K562 (cell line): ENCODE results near the gene RBPJL. TPM values are rescaled to one million over a fixed set of nuclear protein-coding genes. Genes with fewer than 3 reads are reported as not detected.

Source experiments
- ATAC-seq: fragments of 200-7000 bp; cut with Tn5 transposase; 3 replicates; pipeline ENCODE4 v1.9.1; 2020; ENCODE audit warnings: moderate library complexity
- BruUV-seq: library from RNA; stranded (reverse); fragments of 400-500 nt; replicated peaks from 2 replicates; lab custom pipeline; 2021; lab: Mats Ljungman, UMichigan
- CTCF ChIA-PET: fragments of 300-600 bp; formaldehyde crosslinking; extraction: SDS; loops from one replicate; lab custom pipeline; 2021; ENCODE audit warnings: low intra/inter-chr PET ratio; lab: Yijun Ruan, JAX
- POLR2A ChIA-PET: fragments of 300-600, 350-650 bp; sonication (Branson Sonifier 250); formaldehyde crosslinking; extraction: SDS; loops from one replicate; lab custom pipeline; 2021; ENCODE audit warnings: antibody characterized with exemption, inconsistent platforms; lab: Yijun Ruan, JAX
- DNase-seq, 4 experiments: peaks; one replicate each; pipeline versions ENCODE4 v3.0.0 to v3.0.0-alpha.2; 2011 to 2018; ENCODE audit warnings: low spot score in 3 of 4, mixed read lengths in 3 of 4; ENCODE audit errors: extremely low read depth in 1 of 4
- FAIRE-seq: peaks from 2 replicates; lab custom pipeline; 2011; peaks lifted over from hg19 to GRCh38; lab: Jason Lieb, UNC
- H2AFZ ChIP-seq: 2 replicates; pipeline ENCODE4 v1.6.0; 2011; ENCODE audit warnings: low read depth, low read length, control low read depth, inconsistent platforms
- H3K27ac ChIP-seq: fragments of 200-600 bp; 3 replicates; pipeline ENCODE4 v1.8.0; 2011; ENCODE audit warnings: low read depth, mild to moderate bottlenecking, control low read depth, inconsistent platforms, low read length, moderate library complexity, mixed read lengths; ENCODE audit errors: extremely low read depth
- H3K27me3 ChIP-seq, 2 experiments: fragments of 300-600 bp in 1 of 2; 2 replicates in 1 of 2; 3 replicates in 1 of 2; pipeline versions ENCODE4 v1.6.0 to v1.8.0; 2011; ENCODE audit warnings: inconsistent platforms in 2 of 2, low read length in 2 of 2, mild to moderate bottlenecking in 1 of 2, mixed read lengths in 1 of 2, moderate library complexity in 1 of 2; ENCODE audit not compliant: control insufficient read depth in 2 of 2, insufficient read depth in 2 of 2
- H3K36me3 ChIP-seq: fragments of 300-600 bp; 3 replicates; pipeline ENCODE4 v1.8.0; 2011; ENCODE audit warnings: mild to moderate bottlenecking, low read length, inconsistent platforms; ENCODE audit not compliant: control insufficient read depth, insufficient read depth
- H3K4me1 ChIP-seq, 2 experiments: fragments of 200-600 bp in 1 of 2; replicated peaks in 1 of 2; 2 replicates in 1 of 2; 3 replicates in 1 of 2; pipeline versions ENCODE4 v1.5.1 to v1.8.0; 2011; ENCODE audit warnings: inconsistent platforms in 2 of 2, low read length in 2 of 2, mild to moderate bottlenecking in 1 of 2, mixed read lengths in 1 of 2, moderate library complexity in 1 of 2; ENCODE audit not compliant: control insufficient read depth in 2 of 2, insufficient read depth in 2 of 2
- H3K4me2 ChIP-seq: 2 replicates; pipeline ENCODE4 v1.6.1; 2011; ENCODE audit warnings: low read length, control low read depth, inconsistent platforms, mixed read lengths; ENCODE audit not compliant: insufficient read depth
- H3K4me3 ChIP-seq: fragments of 200-600 bp; sonication (generic), shearing (Covaris generic); 2 replicates; pipeline ENCODE4 v1.5.1; 2016; ENCODE audit warnings: control low read depth, inconsistent platforms
- H3K79me2 ChIP-seq: fragments of 200-600 bp; 3 replicates; pipeline ENCODE4 v1.8.0; 2011; ENCODE audit warnings: low read length, inconsistent platforms; ENCODE audit not compliant: control insufficient read depth, insufficient read depth
- H3K9ac ChIP-seq, 2 experiments: 2 replicates each; pipeline versions ENCODE4 v1.6.0 to v1.6.1; 2011; ENCODE audit warnings: low read depth in 2 of 2, low read length in 2 of 2, control low read depth in 1 of 2, inconsistent platforms in 1 of 2, mild to moderate bottlenecking in 1 of 2, mixed read lengths in 1 of 2; ENCODE audit not compliant: insufficient read depth in 1 of 2
- H3K9me1 ChIP-seq: one replicate; pipeline ENCODE4 v1.6.0; 2011; ENCODE audit warnings: inconsistent platforms, mild to moderate bottlenecking, low read length, moderate library complexity; ENCODE audit not compliant: control insufficient read depth, insufficient read depth
- H3K9me3 ChIP-seq: replicated peaks from 2 replicates; pipeline ENCODE4 v1.5.1; 2011; ENCODE audit warnings: low read depth, low read length, inconsistent platforms; ENCODE audit not compliant: control insufficient read depth, insufficient read depth
- H4K20me1 ChIP-seq: replicated peaks from 2 replicates; pipeline ENCODE4 v1.6.1; 2011; ENCODE audit warnings: low read length, inconsistent platforms, mixed read lengths; ENCODE audit not compliant: control insufficient read depth, insufficient read depth
- BCOR ChIP-seq: fragments of 450-650 bp; IDR thresholded peaks from 2 replicates; pipeline ENCODE4 v1.6.1; 2016
- BHLHE40 ChIP-seq: IDR thresholded peaks from 2 replicates; pipeline ENCODE4 v1.6.1; 2011; ENCODE audit warnings: low read length, improper control_type of control experiment
- E2F3 ChIP-seq: fragments of 250-450 bp; sonication (Bioruptor Pico); IDR thresholded peaks from 2 replicates; pipeline ENCODE4 v1.4.0; 2020; ENCODE audit warnings: mild to moderate bottlenecking
- FOXK2 ChIP-seq, 2 experiments: fragments of 450-650 bp; IDR thresholded peaks in 1 of 2; conservative IDR thresholded peaks in 1 of 2; 2 replicates each; pipeline ENCODE4 v1.6.1; 2016; ENCODE audit warnings: low read depth in 2 of 2, mild to moderate bottlenecking in 1 of 2
- JUN ChIP-seq, 2 experiments: sonication (generic) in 1 of 2; formaldehyde crosslinking in 1 of 2; IDR thresholded peaks; 2 replicates each; pipeline versions ENCODE4 v1.6.1 to v1.8.0; 2012 to 2022; ENCODE audit warnings: borderline replicate concordance in 2 of 2, mild to moderate bottlenecking in 2 of 2, improper control_type of control experiment in 1 of 2, low read depth in 1 of 2, low read length in 1 of 2, missing genetic modification reagents in 1 of 2
- MAX ChIP-seq: sonication (generic); formaldehyde crosslinking; IDR thresholded peaks from 2 replicates; pipeline ENCODE4 v1.9.0; 2022; ENCODE audit warnings: mild to moderate bottlenecking, missing genetic modification reagents
- MECOM ChIP-seq: fragments of 250-450 bp; sonication (Bioruptor Pico); IDR thresholded peaks from 2 replicates; pipeline ENCODE4 v1.8.0; 2022; ENCODE audit warnings: inconsistent platforms
- MTA1 ChIP-seq: fragments of 450-650 bp; IDR thresholded peaks from 2 replicates; pipeline ENCODE4 v1.6.1; 2017; ENCODE audit warnings: borderline replicate concordance
- SMAD4 ChIP-seq: fragments of 250-450 bp; sonication (Bioruptor Pico); conservative IDR thresholded peaks from 2 replicates; pipeline ENCODE4 v1.8.0; 2021; ENCODE audit warnings: inconsistent platforms, mild to moderate bottlenecking, moderate library complexity
- TBP ChIP-seq: optimal IDR thresholded peaks from 2 replicates; pipeline ENCODE3; 2011; ENCODE audit warnings: low read depth, low read length, improper control_type of control experiment
- VEZF1 ChIP-seq: fragments of 200-800 bp; sonication (Bioruptor generic); IDR thresholded peaks from 2 replicates; pipeline ENCODE4 v1.6.1; 2017; ENCODE audit warnings: missing genetic modification characterization, missing compliant biosample characterization
- XRCC4 ChIP-seq: IDR thresholded peaks from one replicate; pipeline ENCODE4 v1.6.1; 2011; ENCODE audit not compliant: insufficient read depth, insufficient read length; ENCODE audit errors: extremely low read depth
- ZFP36 ChIP-seq: fragments of 150-350 bp; IDR thresholded peaks from 2 replicates; pipeline ENCODE4 v1.6.1; 2018; ENCODE audit warnings: low read length, low read depth; ENCODE audit not compliant: partially characterized antibody
- WGBS: fragments of 100-300 bp; shearing (Covaris generic); methylation state at CpG from one replicate; pipeline ENCODE4 v1.1.6; 2016; ENCODE audit warnings: low coverage, mixed read lengths; ENCODE audit not compliant: insufficient coverage; ENCODE audit errors: missing lambda C conversion rate; 5-methylcytosine and 5-hydroxymethylcytosine counted together
- in situ Hi-C: fragments of 300-500 bp; cut with MboI; formaldehyde crosslinking; loops from 4 replicates; pipeline ENCODE4 v1.15.0; 2018; ENCODE audit warnings: inconsistent platforms, mixed read lengths
- intact Hi-C: fragments of 100-400 bp; cut with micrococcal nuclease; formaldehyde crosslinking; loops from 2 replicates; pipeline ENCODE4 v1.14.2; 2022
- polyA plus RNA-seq, 8 experiments: library from polyadenylated mRNA; depleted of rRNA in 4 of 8; stranded (reverse) in 5 of 8; unstranded in 3 of 8; fragments of >200 nt; fragmentation: Nextera tagmentation in 2 of 8; fragmentation: Illumina TruSeq in 1 of 8; extraction: Ambion mirVana in 2 of 8; extraction: Trizol in 1 of 8; gene quantifications; 2 replicates each; pipeline versions ENCODE4 v1.2.1 to v1.2.3, GENCODE V29; 2011 to 2014; ENCODE audit warnings: inconsistent platforms in 1 of 8, missing spikeins in 1 of 8
- total RNA-seq, 7 experiments: library from RNA; depleted of rRNA in 6 of 7; stranded (reverse); fragments of >200 nt in 6 of 7; fragmentation: Illumina TruSeq in 2 of 7; extraction: Trizol in 2 of 7; gene quantifications; 2 replicates each; pipeline versions ENCODE4 v1.2.1 to v1.2.3, GENCODE V29; 2011 to 2021; ENCODE audit warnings: low replicate concordance in 1 of 7

The RBPJL gene
- total and polyA plus RNA-seq, 9 of the 15 experiments (the other 6 are each of a cell fraction or from before 2014, with no cell fraction given), result not detected

GRCh38 chr20:45358282-45359068 lies 51.8 kb downstream of the RBPJL start:
- Histone ChIP-seq H4K20me1 (no peaks in the 10 kb centered on the region), H3K4me3 (no peak overlapping the region), H3K9me3 (no peaks in the 10 kb centered on the region), H3K36me3 (no peaks in the 10 kb centered on the region), H3K9ac (peak overlapping the region in 1 of 2 experiments; percentile 17; a peak in 1 of 4 replicates), H3K79me2 (peaks cover 2% of the 10 kb centered on the region; the same call in 2 of the 3 replicates), H3K4me2 (peak overlapping the region; percentile 42), H2AFZ (peak overlapping the region; percentile 96), H3K27ac (peak overlapping the region; percentile 22; the same call in 2 of the 3 replicates), H3K27me3 (no peaks in the 10 kb centered on the region), H3K4me1 (peaks cover 5 to 24% of the 10 kb centered on the region in 2 experiments), H3K9me1 (no peaks in the 10 kb centered on the region)
- POLR2A ChIA-PET, result interaction anchor here (0.6 to 3.1 kb wide), 5 partner anchors 11 to 259 kb away, joined by 3 to 14 read pairs (median 3); no protein-coding TSS in a partner anchor
- DNase-seq (peak in 2 of 4 experiments; percentile 51 to 55), ATAC-seq (no peak), FAIRE-seq (peak; percentile 55)
- in situ Hi-C loops (no loop called here), intact Hi-C loops (no loop called here)
- CTCF ChIA-PET, result no interaction called here
- WGBS, result 27% methylated on average over 10 of the region's 10 CpGs
- no TSS peak for BruUV-seq
- TF ChIP-seq MTA1, result 0 out of 2 replicates have a peak, but pooled peaks have one; percentile 15
- peak; percentile 57 for TF ChIP-seq MAX
- peak; percentile 33; the same call in 1 of the 2 replicates for TF ChIP-seq JUN (IDR thresholded peaks at IDR 0.05; ENCODE audit: borderline replicate concordance, low read depth, low read length)
- TF ChIP-seq JUN (CRISPR knock-in tag; IDR thresholded peaks at IDR 0.05; ENCODE audit: borderline replicate concordance), result no peak
- TF ChIP-seq ZFP36, result peak; percentile 50
- TF ChIP-seq SMAD4 (CRISPR knock-in tag), result 0 out of 2 replicates have a peak, but pooled peaks have one; percentile 15
- no peak for TF ChIP-seq E2F3 (CRISPR knock-in tag)
- peak; percentile 55; the same call in 1 of the 2 replicates for TF ChIP-seq BCOR
- TF ChIP-seq BHLHE40, result peak; percentile 36; the same call in 1 of the 2 replicates
- no peak for TF ChIP-seq XRCC4
- TF ChIP-seq TBP, result no peak
- no peak for TF ChIP-seq MECOM (CRISPR knock-in tag)
- peak; percentile 65 for TF ChIP-seq VEZF1 (CRISPR knock-in tag)
- peak; percentile 16 to 64; a peak in 2 of 4 replicates for TF ChIP-seq FOXK2 (conservative IDR thresholded peaks at IDR 0.05 in 1 of 2, IDR thresholded peaks at IDR 0.05 in 1 of 2; ENCODE audit: low read depth in 2 of 2)
